Measurements from ENCODE around the gene FHAD1.
"Not testable (repeated sequence)": the region's sequence is repeated elsewhere in the genome, so short reads cannot be mapped to it uniquely, and the experiment has no call there.

Gene FHAD1

GRCh38 chr1:15368888-15369287, 121.9 kb downstream of the FHAD1 start:
- no peak for DNase-seq (ENCODE audit: low read depth, low spot score)

- no peak for DNase-seq (ENCODE audit: low read depth, low spot score)
Observed at GRCh38 chr1:15370268-15370667, 123.2 kb downstream of the FHAD1 start.

GRCh38 chr1:15370781-15371520, 123.9 kb downstream of the FHAD1 start:
- no peak for DNase-seq (ENCODE audit: low read depth, low spot score)

- DNase-seq (ENCODE audit: low read depth, low spot score), result no peak
Observed at GRCh38 chr1:15371610-15372545, 124.9 kb downstream of the FHAD1 start.

- no peak for DNase-seq (ENCODE audit: low read depth, low spot score)
Observed at GRCh38 chr1:15378729-15379128, 131.7 kb downstream of the FHAD1 start.

GRCh38 chr1:15379151-15379550, 132.1 kb downstream of the FHAD1 start:
- not testable (repeated sequence) for DNase-seq (ENCODE audit: low read depth, low spot score)

- no peak for DNase-seq (ENCODE audit: low read depth, low spot score)
Observed at GRCh38 chr1:15380601-15381508, 133.8 kb downstream of the FHAD1 start.

- no peak for DNase-seq (ENCODE audit: low read depth, low spot score)
Observed at GRCh38 chr1:15381805-15382204, 134.8 kb downstream of the FHAD1 start.

GRCh38 chr1:15382601-15383518, 135.8 kb downstream of the FHAD1 start:
- no peak for DNase-seq (ENCODE audit: low read depth, low spot score)

- no peak for DNase-seq (ENCODE audit: low read depth, low spot score)
Observed at GRCh38 chr1:15383810-15384209, 136.8 kb downstream of the FHAD1 start.

- no peak for DNase-seq (ENCODE audit: low read depth, low spot score)
Observed at GRCh38 chr1:15384301-15384901, 137.4 kb downstream of the FHAD1 start.

GRCh38 chr1:15385420-15385819, 138.4 kb downstream of the FHAD1 start:
- DNase-seq (ENCODE audit: low read depth, low spot score), result no peak

- no peak for DNase-seq (ENCODE audit: low read depth, low spot score)
Observed at GRCh38 chr1:15386164-15386749, 139.2 kb downstream of the FHAD1 start.

GRCh38 chr1:15388201-15388880, 141.3 kb downstream of the FHAD1 start:
- no peak for DNase-seq (ENCODE audit: low read depth, low spot score)

- DNase-seq (ENCODE audit: low read depth, low spot score), result not testable (repeated sequence)
Observed at GRCh38 chr1:15389828-15390227, 142.8 kb downstream of the FHAD1 start.

- DNase-seq (ENCODE audit: low read depth, low spot score), result no peak
Observed at GRCh38 chr1:15390667-15391066, 143.6 kb downstream of the FHAD1 start.

GRCh38 chr1:15391366-15391765, 144.3 kb downstream of the FHAD1 start:
- no peak for DNase-seq (ENCODE audit: low read depth, low spot score)

- DNase-seq (ENCODE audit: low read depth, low spot score), result no peak
Observed at GRCh38 chr1:15393475-15394257, 146.6 kb downstream of the FHAD1 start.
